H1 (cell line): ENCODE measurements around the gene TLK2. TPM values are rescaled to one million over a fixed set of nuclear protein-coding genes. Genes with fewer than 3 reads are reported as not detected.

Experiments used
- CTCF ChIA-PET: fragments of 300-600 bp; sonication (Branson Sonifier 250); formaldehyde crosslinking; loops from one replicate; lab custom pipeline; 2021; ENCODE audit not compliant: partially characterized antibody; lab: Charles Lee
- POLR2A ChIA-PET: fragments of 300-600 bp; sonication (Branson Sonifier 250); formaldehyde crosslinking; loops from one replicate; lab custom pipeline; 2021; ENCODE audit warnings: inconsistent platforms; ENCODE audit not compliant: partially characterized antibody; lab: Charles Lee
- DNase-seq, 2 experiments: peaks; one replicate each; pipeline versions ENCODE4 v3.0.0 to v3.0.0-alpha.2; 2010 to 2022; ENCODE audit warnings: low spot score in 2 of 2, low read depth in 1 of 2, mixed read lengths in 1 of 2
- FAIRE-seq: peaks from 2 replicates; lab custom pipeline; 2011; peaks lifted over from hg19 to GRCh38; lab: Jason Lieb, UNC
- H2AFZ ChIP-seq: 2 replicates; pipeline ENCODE4 v1.8.1; 2012; ENCODE audit warnings: low read length, inconsistent platforms
- H2AK5ac ChIP-seq: 2 replicates; pipeline ENCODE4 v1.6.1; 2013; ENCODE audit warnings: low read depth, low read length
- H2BK120ac ChIP-seq: replicated peaks from 2 replicates; pipeline ENCODE3; 2013; ENCODE audit warnings: low read depth, low read length, inconsistent platforms
- H2BK12ac ChIP-seq: 2 replicates; pipeline ENCODE4 v1.6.1; 2013; ENCODE audit warnings: low read depth, low read length
- H2BK15ac ChIP-seq: 2 replicates; pipeline ENCODE4 v1.6.1; 2013; ENCODE audit warnings: low read length
- H2BK20ac ChIP-seq: 2 replicates; pipeline ENCODE4 v1.6.1; 2013; ENCODE audit warnings: low read length
- H2BK5ac ChIP-seq: 2 replicates; pipeline ENCODE4 v1.6.1; 2013; ENCODE audit warnings: low read depth, low read length
- H3K14ac ChIP-seq: 2 replicates; pipeline ENCODE4 v1.6.1; 2013; ENCODE audit warnings: inconsistent platforms; ENCODE audit not compliant: insufficient read length
- H3K18ac ChIP-seq: 2 replicates; pipeline ENCODE4 v1.6.1; 2013; ENCODE audit warnings: low read length; ENCODE audit errors: extremely low read depth
- H3K23ac ChIP-seq: 2 replicates; pipeline ENCODE4 v1.6.1; 2013; ENCODE audit warnings: inconsistent platforms; ENCODE audit not compliant: insufficient read length
- H3K23me2 ChIP-seq: 2 replicates; pipeline ENCODE4 v1.6.1; 2013; ENCODE audit warnings: low read depth, low read length
- H3K27ac ChIP-seq: 2 replicates; pipeline ENCODE4 v1.6.1; 2011; ENCODE audit warnings: low read depth, low read length, inconsistent platforms
- H3K27me3 ChIP-seq, 4 experiments: replicated peaks in 1 of 4; 1 replicate in 1 of 4; 2 replicates in 3 of 4; pipeline versions ENCODE4 v1.6.1 to v1.8.1; 2011 to 2013; ENCODE audit warnings: low read length in 3 of 4, mild to moderate bottlenecking in 3 of 4, inconsistent platforms in 2 of 4, mixed read lengths in 2 of 4, moderate library complexity in 1 of 4; ENCODE audit not compliant: control insufficient read depth in 3 of 4, insufficient read depth in 3 of 4; ENCODE audit errors: extremely low read depth in 1 of 4
- H3K36me3 ChIP-seq, 4 experiments: 2 replicates each; pipeline versions ENCODE4 v1.6.1 to v1.8.1; 2011 to 2013; ENCODE audit warnings: mild to moderate bottlenecking in 4 of 4, low read length in 3 of 4, moderate library complexity in 2 of 4, control low read depth in 1 of 4, inconsistent platforms in 1 of 4; ENCODE audit not compliant: insufficient read depth in 4 of 4, control insufficient read depth in 2 of 4
- H3K4ac ChIP-seq: replicated peaks from 2 replicates; pipeline ENCODE3; 2013; ENCODE audit warnings: low read length, low read depth, mixed read lengths, inconsistent platforms; ENCODE audit not compliant: insufficient read length
- H3K4me1 ChIP-seq, 4 experiments: replicated peaks in 1 of 4; 1 replicate in 1 of 4; 2 replicates in 3 of 4; pipeline versions ENCODE4 v1.6.1 to v1.8.1; 2011 to 2013; ENCODE audit warnings: low read length in 3 of 4, inconsistent platforms in 2 of 4, mixed read lengths in 1 of 4; ENCODE audit not compliant: insufficient read depth in 4 of 4, control insufficient read depth in 3 of 4
- H3K4me2 ChIP-seq, 2 experiments: 2 replicates each; pipeline versions ENCODE4 v1.6.1 to v1.8.1; 2011 to 2013; ENCODE audit warnings: low read depth in 2 of 2, low read length in 2 of 2, control low read depth in 1 of 2, inconsistent platforms in 1 of 2, mild to moderate bottlenecking in 1 of 2; ENCODE audit not compliant: insufficient read depth in 1 of 2
- H3K4me3 ChIP-seq, 4 experiments: fragments of 200-600, 300-600 bp in 1 of 4; sonication (generic), shearing (Covaris generic), sonication (Bioruptor Twin) in 1 of 4; 2 replicates each; pipeline versions ENCODE4 v1.5.1 to v1.8.1; 2011 to 2016; ENCODE audit warnings: low read length in 4 of 4, low read depth in 3 of 4, control low read depth in 2 of 4, inconsistent platforms in 2 of 4, mild to moderate bottlenecking in 2 of 4, mixed read lengths in 1 of 4, moderate library complexity in 1 of 4; ENCODE audit not compliant: insufficient read depth in 2 of 4; ENCODE audit errors: extremely low read depth in 1 of 4
- H3K56ac ChIP-seq: replicated peaks from 2 replicates; pipeline ENCODE3; 2013; ENCODE audit warnings: low read depth, mild to moderate bottlenecking, mixed read lengths, low read length, inconsistent platforms; ENCODE audit not compliant: insufficient read length
- H3K79me1 ChIP-seq: 2 replicates; pipeline ENCODE4 v1.6.1; 2013; ENCODE audit warnings: low read depth, low read length, control low read depth
- H3K79me2 ChIP-seq, 2 experiments: 2 replicates each; pipeline versions ENCODE4 v1.6.1 to v1.8.1; 2012 to 2013; ENCODE audit warnings: low read length in 2 of 2, mild to moderate bottlenecking in 2 of 2, inconsistent platforms in 1 of 2; ENCODE audit not compliant: insufficient read depth in 2 of 2, control insufficient read depth in 1 of 2
- H3K9ac ChIP-seq, 4 experiments: replicated peaks in 1 of 4; 1 replicate in 1 of 4; 2 replicates in 3 of 4; pipeline versions ENCODE4 v1.6.1 to v1.8.1; 2011 to 2013; ENCODE audit warnings: low read depth in 3 of 4, low read length in 3 of 4, control low read depth in 2 of 4, mild to moderate bottlenecking in 2 of 4, moderate library complexity in 2 of 4, inconsistent platforms in 1 of 4; ENCODE audit errors: extremely low read depth in 1 of 4
- H3K9me3 ChIP-seq, 2 experiments: 2 replicates each; pipeline versions ENCODE4 v1.6.1 to v1.8.1; 2012 to 2013; ENCODE audit warnings: mild to moderate bottlenecking in 2 of 2, moderate library complexity in 2 of 2, control low read depth in 1 of 2, inconsistent platforms in 1 of 2, low read depth in 1 of 2, low read length in 1 of 2, mixed read lengths in 1 of 2; ENCODE audit not compliant: insufficient read depth in 2 of 2
- H4K20me1 ChIP-seq, 2 experiments: replicated peaks in 1 of 2; 2 replicates each; pipeline versions ENCODE3 to v1.8.1; 2011 to 2013; ENCODE audit warnings: inconsistent platforms in 2 of 2, low read length in 2 of 2, mild to moderate bottlenecking in 1 of 2; ENCODE audit not compliant: insufficient read depth in 2 of 2, control insufficient read depth in 1 of 2
- H4K5ac ChIP-seq: 2 replicates; pipeline ENCODE4 v1.6.1; 2013; ENCODE audit warnings: low read length, low read depth, mixed read lengths, inconsistent platforms; ENCODE audit not compliant: insufficient read length
- H4K8ac ChIP-seq: 2 replicates; pipeline ENCODE4 v1.8.0; 2013; ENCODE audit warnings: mild to moderate bottlenecking, moderate library complexity, low read length, inconsistent platforms; ENCODE audit not compliant: insufficient read depth; ENCODE audit errors: extremely low read depth
- H4K91ac ChIP-seq: replicated peaks from 2 replicates; pipeline ENCODE3; 2013; ENCODE audit warnings: low read length, mixed read lengths, inconsistent platforms; ENCODE audit not compliant: insufficient read length
- CTBP2 ChIP-seq: IDR thresholded peaks from 2 replicates; pipeline ENCODE4 v1.7.0; 2011; ENCODE audit warnings: borderline replicate concordance, mild to moderate bottlenecking, moderate library complexity, mixed read lengths, low read length; ENCODE audit not compliant: insufficient read depth, insufficient read length
- EGR1 ChIP-seq: IDR thresholded peaks from 2 replicates; pipeline ENCODE4 v1.6.1; 2011; ENCODE audit warnings: low read depth, low read length, borderline replicate concordance
- EZH2 ChIP-seq: fragments of 200-600 bp; sonication (generic); IDR thresholded peaks from 2 replicates; pipeline ENCODE4 v1.7.1; 2012; ENCODE audit warnings: low read depth, mild to moderate bottlenecking, moderate library complexity, low read length, inconsistent platforms; ENCODE audit not compliant: severe bottlenecking
- KDM1A ChIP-seq: fragments of 200-600, 300-600 bp; sonication (generic); IDR thresholded peaks from 2 replicates; pipeline ENCODE4 v1.7.1; 2016; ENCODE audit warnings: mild to moderate bottlenecking, low read length, borderline replicate concordance
- KDM4A ChIP-seq: IDR thresholded peaks from one replicate; pipeline ENCODE4 v1.7.1; 2012; ENCODE audit warnings: low read depth, mild to moderate bottlenecking, moderate library complexity, low read length, inconsistent platforms; ENCODE audit not compliant: severe bottlenecking
- MAX ChIP-seq: IDR thresholded peaks from 2 replicates; pipeline ENCODE4 v1.6.1; 2012; ENCODE audit warnings: inconsistent platforms
- PHF8 ChIP-seq: fragments of 200-600 bp; sonication (generic); conservative IDR thresholded peaks from 2 replicates; pipeline ENCODE4 v1.7.1; 2012; ENCODE audit warnings: low read depth, mild to moderate bottlenecking, inconsistent platforms, low read length, moderate library complexity
- POLR2A ChIP-seq, 2 experiments: IDR thresholded peaks; 1 replicate in 1 of 2; 2 replicates in 1 of 2; pipeline ENCODE4 v1.6.1; 2011; ENCODE audit warnings: low read depth in 2 of 2, low read length in 2 of 2, mild to moderate bottlenecking in 2 of 2; ENCODE audit errors: control extremely low read depth in 1 of 2
- POLR2AphosphoS5 ChIP-seq: IDR thresholded peaks from 2 replicates; pipeline ENCODE4 v1.6.1; 2011; ENCODE audit warnings: low read depth, low read length
- TAF1 ChIP-seq: IDR thresholded peaks from 2 replicates; pipeline ENCODE4 v1.6.1; 2011; ENCODE audit warnings: mild to moderate bottlenecking, low read depth, low read length
- WGBS, 2 experiments: shearing (Covaris generic) in 1 of 2; methylation state at CpG; one replicate each; pipeline versions ENCODE4 v1.1.6 to v1.1.7; 2013 to 2015; ENCODE audit warnings: low lambda C conversion rate in 2 of 2, mixed read lengths in 2 of 2, inconsistent platforms in 1 of 2, low coverage in 1 of 2, missing lambda C conversion rate in 1 of 2; ENCODE audit not compliant: insufficient replicate concordance in 2 of 2, insufficient coverage in 1 of 2, insufficient read length in 1 of 2; ENCODE audit errors: extremely low coverage in 1 of 2, missing lambda C conversion rate in 1 of 2; 5-methylcytosine and 5-hydroxymethylcytosine counted together
- long read RNA-seq, 2 experiments: library from RNA in 1 of 2; library from capped mRNA in 1 of 2; stranded (forward); transcript quantifications; one replicate each; pipeline ENCODE4 v2.0.0, GENCODE V29; 2021; ENCODE audit warnings: inconsistent platforms in 1 of 2
- polyA minus RNA-seq, 3 experiments: library from RNA; depleted of rRNA, polyadenylated mRNA; stranded (reverse); fragments of >200 nt; gene quantifications; 1 replicate in 2 of 3; 2 replicates in 1 of 3; pipeline ENCODE4 v1.2.3, GENCODE V29; 2011
- polyA plus RNA-seq, 7 experiments: library from polyadenylated mRNA; depleted of rRNA in 3 of 7; stranded (reverse) in 5 of 7; unstranded in 2 of 7; fragments of >200 nt in 5 of 7; fragments of 200-250 nt in 2 of 7; gene quantifications; 1 replicate in 5 of 7; 2 replicates in 1 of 7; 4 replicates in 1 of 7; pipeline versions ENCODE4 v1.2.1 to v1.2.3, GENCODE V29; 2011 to 2013; ENCODE audit warnings: missing spikeins in 2 of 7, mixed read lengths in 2 of 7
- total RNA-seq: library from RNA; stranded (reverse); fragmentation: NEBNext Ultra II Directional; extraction: Animal tissue kit (Norgen Biotek cat#: 25700); gene quantifications from 2 replicates; pipeline ENCODE4 v1.2.1, GENCODE V29; 2021

Gene TLK2
- 57.5 and 59.9 TPM in 2 replicates for total RNA-seq
- polyA plus RNA-seq (2011; rRNA removed): 25.8 and 43.1 TPM in 2 replicates
- polyA plus RNA-seq (2011; cell fraction: cytosol; rRNA removed): 37.5 TPM
- polyA plus RNA-seq (2011; cell fraction: nucleus; rRNA removed): 72.5 TPM
- polyA plus RNA-seq (2012, experiment 1 of 2): 33.2 to 44.0 TPM (median 37.2 TPM) in 4 replicates
- 3.6 TPM for polyA plus RNA-seq (2012, experiment 2 of 2)
- polyA plus RNA-seq (2013, experiment 1 of 2): 33.1 TPM
- 31.3 TPM for polyA plus RNA-seq (2013, experiment 2 of 2)
- 171 and 210 TPM in 2 replicates for polyA minus RNA-seq (2011; rRNA and poly(A)+ RNA removed)
- polyA minus RNA-seq (2011; cell fraction: cytosol; rRNA and poly(A)+ RNA removed): 72.6 TPM
- polyA minus RNA-seq (2011; cell fraction: nucleus; rRNA and poly(A)+ RNA removed): 121 TPM
- long read RNA-seq, experiment 1, transcript TLK2-208 (1 exons, 3,536 nt): major isoform, 7 of 35 reads
- long read RNA-seq, experiment 1, partial matches to known transcripts: 20 of 35 reads
- long read RNA-seq, experiment 1, other reads (novel, unspliced or antisense): 6 of 35 reads
- long read RNA-seq, experiment 2, transcript TLK2-215 (3 exons, 436 nt): major isoform, 6 of 13 reads
- long read RNA-seq, experiment 2, partial matches to known transcripts: 2 of 13 reads
- long read RNA-seq, experiment 2, other reads (novel, unspliced or antisense): 3 of 13 reads

- H3K14ac ChIP-seq: no peak within 1 kb of the TSS
- peak within 1 kb of the TSS; percentile 63 to 84 (median 73) for H3K4me3 ChIP-seq
- peak within 1 kb of the TSS; percentile 93; the same call in 1 of the 2 replicates for H4K8ac ChIP-seq
- H3K4ac ChIP-seq: no peak within 1 kb of the TSS
- H3K79me1 ChIP-seq: no peaks in the 10 kb centered on the region
- no peak within 1 kb of the TSS for H2AK5ac ChIP-seq
- CTCF ChIA-PET: no interaction called here
- 0% methylated on average over 8 of the region's 59 CpGs; no CpG with 5 or more reads in 1 of the 2 experiments for WGBS, 2 experiments
- H3K4me2 ChIP-seq: peak within 1 kb of the TSS; percentile 68 to 77
- peak within 1 kb of the TSS; percentile 40 to 93 (median 78) for H3K9ac ChIP-seq
- no peak within 1 kb of the TSS for H2AFZ ChIP-seq
- no peak within 1 kb of the TSS for H2BK12ac ChIP-seq
- H2BK15ac ChIP-seq: no peak within 1 kb of the TSS
- H4K91ac ChIP-seq: no peak within 1 kb of the TSS
- H3K36me3 ChIP-seq: peaks cover 0 to 6% (median 2%) of the 10 kb centered on the region in 4 experiments; a peak in 3 of 8 replicates
- no peaks in the 10 kb centered on the region for H3K9me3 ChIP-seq
- H3K23me2 ChIP-seq: 0 out of 2 replicates have a peak, but pooled peaks cover 2% of the 10 kb centered on the region
- H3K4me1 ChIP-seq: peaks cover 0 to 4% (median 1%) of the 10 kb centered on the region in 4 experiments; a peak in 2 of 7 replicates
- POLR2A ChIA-PET: no interaction called here
- no peak within 1 kb of the TSS for H2BK5ac ChIP-seq
- H2BK20ac ChIP-seq: no peak within 1 kb of the TSS
- H4K5ac ChIP-seq: no peak within 1 kb of the TSS
- no peaks in the 10 kb centered on the region for H4K20me1 ChIP-seq
- H3K79me2 ChIP-seq: peaks cover 0 to 45% of the 10 kb centered on the region in 2 experiments; a peak in 2 of 4 replicates
- H3K56ac ChIP-seq: no peak within 1 kb of the TSS
- H3K27ac ChIP-seq: no peak within 1 kb of the TSS; the same call in 1 of the 2 replicates
- DNase-seq: peak in 1 of 2 experiments; percentile 29
- no peak within 1 kb of the TSS; the same call in 1 of the 2 replicates for H3K18ac ChIP-seq
- FAIRE-seq: no peak
- no peak within 1 kb of the TSS for H2BK120ac ChIP-seq
- H3K23ac ChIP-seq: no peak within 1 kb of the TSS
- no peaks in the 10 kb centered on the region for H3K27me3 ChIP-seq
- TF ChIP-seq EZH2: no peak
- TF ChIP-seq EGR1: no peak
- TF ChIP-seq CTBP2: no peak
- peak; percentile 7; the same call in 1 of the 2 replicates for TF ChIP-seq MAX
- TF ChIP-seq TAF1: peak; percentile 71
- peak; percentile 67; the same call in 1 of the 2 replicates for TF ChIP-seq PHF8
- no peak for TF ChIP-seq KDM4A
- TF ChIP-seq POLR2AphosphoS5: 0 out of 2 replicates have a peak, but pooled peaks have one; percentile 15
- TF ChIP-seq POLR2A (IDR thresholded peaks at IDR 0.05; ENCODE audit: control extremely low read depth in 1 of 2, low read depth in 2 of 2, low read length in 2 of 2): peak; percentile 31 to 79
- no peak for TF ChIP-seq KDM1A
Measured at GRCh38 chr17:62478424-62478879, at the start of gene TLK2. Gene TLK2, plus strand, starts transcription at chr17:62478825. Its CDS starts 2,301 bp downstream, at chr17:62481126.
